Fibroblast of skin of abdomen (primary cell): ENCODE results near the gene XRCC3.
"Not testable (repeated sequence)": the region's sequence is repeated elsewhere in the genome, so short reads cannot be mapped to it uniquely, and the experiment has no call there.

Source experiments
- DNase-seq: peaks from one replicate; pipeline ENCODE4 v3.0.0-alpha.2; 2013

The XRCC3 gene

GRCh38 chr14:103693515-103693914 lies 21.7 kb downstream of the XRCC3 start:
- no peak for DNase-seq

- DNase-seq: no peak
Observed at GRCh38 chr14:103692871-103693270, 22.4 kb downstream of the XRCC3 start.

GRCh38 chr14:103692159-103692558 lies 23.1 kb downstream of the XRCC3 start:
- DNase-seq: no peak

GRCh38 chr14:103691655-103692054 lies 23.6 kb downstream of the XRCC3 start:
- DNase-seq: not testable (repeated sequence)

- DNase-seq: no peak
Observed at GRCh38 chr14:103690332-103690731, 24.9 kb downstream of the XRCC3 start.

GRCh38 chr14:103688906-103689902 lies 26.0 kb downstream of the XRCC3 start:
- DNase-seq: no peak

GRCh38 chr14:103688441-103688840 lies 26.8 kb downstream of the XRCC3 start:
- no peak for DNase-seq

GRCh38 chr14:103687712-103688111 lies 27.5 kb downstream of the XRCC3 start:
- no peak for DNase-seq

- DNase-seq: no peak
Observed at GRCh38 chr14:103686831-103687485, 28.3 kb downstream of the XRCC3 start.

GRCh38 chr14:103685276-103686211 lies 29.7 kb downstream of the XRCC3 start:
- DNase-seq: no peak

GRCh38 chr14:103684871-103685270 lies 30.4 kb downstream of the XRCC3 start:
- no peak for DNase-seq

GRCh38 chr14:103684471-103684870 lies 30.8 kb downstream of the XRCC3 start:
- DNase-seq: no peak

- DNase-seq: no peak
Observed at GRCh38 chr14:103683139-103683538, 32.1 kb downstream of the XRCC3 start.

- no peak for DNase-seq
Observed at GRCh38 chr14:103680491-103681231, 34.6 kb downstream of the XRCC3 start.

- DNase-seq: peak; percentile 16
Observed at GRCh38 chr14:103679351-103679750, 35.9 kb downstream of the XRCC3 start.

- no peak for DNase-seq
Observed at GRCh38 chr14:103676881-103677675, 38.2 kb downstream of the XRCC3 start.

GRCh38 chr14:103675957-103676356 lies 39.3 kb downstream of the XRCC3 start:
- no peak for DNase-seq

- no peak for DNase-seq
Observed at GRCh38 chr14:103671911-103672310, 43.3 kb downstream of the XRCC3 start.

GRCh38 chr14:103669370-103669769 lies 45.9 kb downstream of the XRCC3 start:
- DNase-seq: no peak

GRCh38 chr14:103668117-103668516 lies 47.1 kb downstream of the XRCC3 start:
- DNase-seq: no peak

- no peak for DNase-seq
Observed at GRCh38 chr14:103667671-103668070, 47.6 kb downstream of the XRCC3 start.
